ENCODE measurements around the gene GLB1L. TPM values are rescaled to one million over a fixed set of nuclear protein-coding genes. Genes with fewer than 3 reads are reported as not detected.
A peak's percentile ranks its signal among the peaks of the same experiment; 100 is the strongest.

GLB1L gene
- total RNA-seq, 1 experiment from 2014 or later = 4.9 TPM

GRCh38 chr2:219292616-219293015, 47.4 kb upstream of the GLB1L start:
- peaks cover under 1% of the 10 kb centered on the region for H3K36me3 Mint-ChIP-seq (ENCODE audit: insufficient read depth, unreplicated experiment)
- no peak for DNase-seq (ENCODE audit: unreplicated experiment)
- peaks cover 26% of the 10 kb centered on the region for H3K4me1 Mint-ChIP-seq (ENCODE audit: insufficient read depth, unreplicated experiment)
- ChIA-PET CTCF (interaction anchor here (1.6 to 17.4 kb wide), 5 partner anchors 14 to 133 kb away, joined by 7 to 445 read pairs (median 69); partner anchors contain the start of genes ANKZF1, ATG9A, CNPPD1 and DNAJB2), POLR2A (interaction anchor here (1.1 to 11.1 kb wide), 5 partner anchors 15 to 116 kb away, joined by 4 to 170 read pairs (median 32); partner anchors contain the start of genes ANKZF1, ATG9A, CNPPD1 and DNAJB2)
- no TSS peak for BruUV-seq (replicated peaks)
- no peak overlapping the region for H3K4me3 Mint-ChIP-seq (ENCODE audit: unreplicated experiment)
- H3K9me3 Mint-ChIP-seq (ENCODE audit: unreplicated experiment) = no peaks in the 10 kb centered on the region
- H3K27ac Mint-ChIP-seq (ENCODE audit: low read depth, unreplicated experiment) = no peak overlapping the region
- intact Hi-C loops (cut with micrococcal nuclease) = no loop called here
- H3K27me3 Mint-ChIP-seq (ENCODE audit: insufficient read depth, unreplicated experiment) = no peaks in the 10 kb centered on the region
- TF ChIP-seq, protein P1, sequence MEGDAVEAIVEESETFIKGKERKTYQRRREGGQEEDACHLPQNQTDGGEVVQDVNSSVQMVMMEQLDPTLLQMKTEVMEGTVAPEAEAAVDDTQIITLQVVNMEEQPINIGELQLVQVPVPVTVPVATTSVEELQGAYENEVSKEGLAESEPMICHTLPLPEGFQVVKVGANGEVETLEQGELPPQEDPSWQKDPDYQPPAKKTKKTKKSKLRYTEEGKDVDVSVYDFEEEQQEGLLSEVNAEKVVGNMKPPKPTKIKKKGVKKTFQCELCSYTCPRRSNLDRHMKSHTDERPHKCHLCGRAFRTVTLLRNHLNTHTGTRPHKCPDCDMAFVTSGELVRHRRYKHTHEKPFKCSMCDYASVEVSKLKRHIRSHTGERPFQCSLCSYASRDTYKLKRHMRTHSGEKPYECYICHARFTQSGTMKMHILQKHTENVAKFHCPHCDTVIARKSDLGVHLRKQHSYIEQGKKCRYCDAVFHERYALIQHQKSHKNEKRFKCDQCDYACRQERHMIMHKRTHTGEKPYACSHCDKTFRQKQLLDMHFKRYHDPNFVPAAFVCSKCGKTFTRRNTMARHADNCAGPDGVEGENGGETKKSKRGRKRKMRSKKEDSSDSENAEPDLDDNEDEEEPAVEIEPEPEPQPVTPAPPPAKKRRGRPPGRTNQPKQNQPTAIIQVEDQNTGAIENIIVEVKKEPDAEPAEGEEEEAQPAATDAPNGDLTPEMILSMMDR (IDR thresholded peaks at IDR 0.05; ENCODE audit: unreplicated experiment) = no peak

DNA sequence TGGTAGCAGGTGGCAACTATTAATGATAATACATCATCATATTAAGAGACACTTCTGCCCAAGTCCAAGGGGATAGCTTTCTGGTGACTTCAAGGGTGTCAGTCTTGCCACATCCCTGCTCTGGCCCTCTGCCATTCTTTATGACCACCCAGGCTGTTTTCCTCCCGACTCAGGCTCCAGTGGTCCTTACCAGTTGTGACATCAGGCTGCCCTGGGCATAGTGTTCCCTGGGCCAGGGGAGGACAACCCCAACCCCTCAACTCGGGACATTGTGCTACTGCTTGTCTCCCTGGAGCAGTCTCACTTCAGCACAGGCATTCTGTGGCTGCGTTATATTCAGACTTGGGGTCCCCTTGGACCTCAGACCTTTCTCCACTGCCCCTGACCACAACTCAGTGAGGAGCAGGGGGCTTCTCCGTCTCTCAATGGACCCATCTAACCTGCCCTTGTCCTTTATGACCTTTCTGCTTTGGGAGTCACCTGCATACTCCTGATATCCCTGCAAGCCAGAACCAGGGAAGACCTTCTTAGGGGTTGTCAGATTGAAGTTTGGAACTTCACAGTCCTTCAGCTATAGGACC, 46.8 kb upstream of the GLB1L start:
- Mint-ChIP-seq H3K36me3 (ENCODE audit: insufficient read depth, unreplicated experiment) (no peaks in the 10 kb centered on the region), H3K4me1 (ENCODE audit: insufficient read depth, unreplicated experiment) (peaks cover 27% of the 10 kb centered on the region), H3K4me3 (ENCODE audit: unreplicated experiment) (no peak overlapping the region), H3K9me3 (ENCODE audit: unreplicated experiment) (no peaks in the 10 kb centered on the region), H3K27me3 (ENCODE audit: insufficient read depth, unreplicated experiment) (no peaks in the 10 kb centered on the region), H3K27ac (ENCODE audit: low read depth, unreplicated experiment) (no peak overlapping the region)
- no peak for DNase-seq (ENCODE audit: unreplicated experiment)
- intact Hi-C loops (cut with micrococcal nuclease) = no loop called here
- no TSS peak for BruUV-seq (replicated peaks)
- ChIA-PET POLR2A (interaction anchor here (1.5 to 11.1 kb wide), 4 partner anchors 15 to 115 kb away, joined by 5 to 170 read pairs (median 35); partner anchors contain the start of genes ANKZF1, ATG9A, CNPPD1 and DNAJB2), CTCF (interaction anchor here (0.7 to 17.4 kb wide), 8 partner anchors 7 to 132 kb away, joined by 3 to 445 read pairs (median 24); partner anchors contain the start of genes ANKZF1, ATG9A, CNPPD1 and DNAJB2)
- TF ChIP-seq, protein P1 (IDR thresholded peaks at IDR 0.05; ENCODE audit: unreplicated experiment) = no peak

GRCh38 chr2:219291394-219291793, 46.1 kb upstream of the GLB1L start:
- no peak overlapping the region for H3K27ac Mint-ChIP-seq (ENCODE audit: low read depth, unreplicated experiment)
- H3K27me3 Mint-ChIP-seq (ENCODE audit: insufficient read depth, unreplicated experiment) = no peaks in the 10 kb centered on the region
- TF ChIP-seq, protein P1 (IDR thresholded peaks at IDR 0.05; ENCODE audit: unreplicated experiment) = no peak
- H3K36me3 Mint-ChIP-seq (ENCODE audit: insufficient read depth, unreplicated experiment) = peaks cover 4% of the 10 kb centered on the region
- POLR2A ChIA-PET = interaction anchor here (1.5 to 11.1 kb wide), 4 partner anchors 14 to 115 kb away, joined by 5 to 170 read pairs (median 35); partner anchors contain the start of genes ANKZF1, ATG9A, CNPPD1 and DNAJB2
- H3K4me3 Mint-ChIP-seq (ENCODE audit: unreplicated experiment) = no peak overlapping the region
- intact Hi-C loops (cut with micrococcal nuclease) = no loop called here
- CTCF ChIA-PET = interaction anchor here (0.7 to 17.4 kb wide), 7 partner anchors 8 to 132 kb away, joined by 3 to 445 read pairs (median 7); partner anchors contain the start of genes CNPPD1, DNAJB2, GLB1L and SLC23A3
- peaks cover 31% of the 10 kb centered on the region for H3K4me1 Mint-ChIP-seq (ENCODE audit: insufficient read depth, unreplicated experiment)
- no peak for DNase-seq (ENCODE audit: unreplicated experiment)
- H3K9me3 Mint-ChIP-seq (ENCODE audit: unreplicated experiment) = no peaks in the 10 kb centered on the region
- no TSS peak for BruUV-seq (replicated peaks)

DNA sequence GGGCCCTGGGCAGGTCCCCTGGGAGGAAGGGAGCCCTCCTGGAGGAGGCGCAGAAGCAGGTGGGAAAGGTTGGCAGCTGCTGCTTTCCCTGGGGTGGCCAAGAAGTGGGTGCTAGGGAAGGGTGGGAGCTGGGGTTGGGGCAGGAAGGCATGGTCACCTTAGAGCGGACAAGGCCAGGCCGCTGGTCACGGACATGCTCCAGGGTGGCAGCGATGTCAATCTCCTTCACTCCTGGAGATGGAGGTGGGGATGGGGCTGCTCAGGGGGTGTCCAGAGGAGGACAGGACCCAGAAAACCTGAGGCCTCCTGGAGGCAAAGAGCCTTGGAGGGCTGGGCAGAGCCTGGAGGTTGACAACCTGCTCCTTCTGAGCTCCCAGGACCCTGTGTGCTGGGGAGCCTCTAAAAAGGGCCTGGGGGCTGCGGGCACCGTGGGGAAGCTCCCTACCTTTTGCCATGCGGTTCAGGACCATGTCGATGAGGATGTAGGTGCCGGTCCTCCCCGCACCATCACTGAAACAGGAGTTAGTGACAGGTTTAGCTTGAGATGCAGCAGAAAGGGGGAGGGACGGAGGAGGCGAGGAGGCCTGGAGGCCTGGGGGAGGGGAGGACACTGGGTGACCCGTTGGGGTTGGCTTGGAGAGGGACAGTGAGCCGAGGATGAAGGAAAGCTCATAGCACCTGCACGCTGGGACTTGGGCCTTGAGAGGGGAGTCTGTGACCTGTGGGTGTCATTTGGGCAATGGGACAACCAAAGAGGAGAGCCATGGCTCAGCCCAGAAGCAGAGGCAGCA, 45.3 kb upstream of the GLB1L start:
- Mint-ChIP-seq H3K27ac (ENCODE audit: low read depth, unreplicated experiment) (peak overlapping the region; percentile 19), H3K9me3 (ENCODE audit: unreplicated experiment) (no peaks in the 10 kb centered on the region), H3K36me3 (ENCODE audit: insufficient read depth, unreplicated experiment) (peaks cover 13% of the 10 kb centered on the region), H3K27me3 (ENCODE audit: insufficient read depth, unreplicated experiment) (no peaks in the 10 kb centered on the region), H3K4me3 (ENCODE audit: unreplicated experiment) (no peak overlapping the region), H3K4me1 (ENCODE audit: insufficient read depth, unreplicated experiment) (peaks cover 39% of the 10 kb centered on the region)
- POLR2A ChIA-PET = interaction anchor here (1.2 to 11.1 kb wide), 4 partner anchors 13 to 114 kb away, joined by 4 to 170 read pairs (median 25); partner anchors contain the start of genes ANKZF1, ATG9A, CNPPD1 and DNAJB2
- DNase-seq (ENCODE audit: unreplicated experiment) = no peak
- TF ChIP-seq, protein P1 (IDR thresholded peaks at IDR 0.05; ENCODE audit: unreplicated experiment) = no peak
- intact Hi-C loops (cut with micrococcal nuclease) = no loop called here
- BruUV-seq (replicated peaks) = no TSS peak
- CTCF ChIA-PET = interaction anchor here (0.6 to 17.4 kb wide), 6 partner anchors 9 to 131 kb away, joined by 3 to 445 read pairs (median 6); partner anchors contain the start of genes CNPPD1, DNAJB2 and SLC23A3

Measured in MCF 10A (cell line).